Measurements from ENCODE around the gene ARHGEF12.

ARHGEF12 gene

GRCh38 chr11:120329556-120329955 is 6.7 kb upstream of the ARHGEF12 start:
- Histone ChIP-seq H3K9me3 (no peaks in the 10 kb centered on the region), H3K27me3 (no peaks in the 10 kb centered on the region), H3K27ac (no peak overlapping the region), H3K36me3 (peaks cover 7 to 17% (median 14%) of the 10 kb centered on the region in 3 donors), H3K4me1 (peaks cover 0 to 69% (median 48%) of the 10 kb centered on the region in 4 donors), H3K4me3 (no peak overlapping the region)
- intact Hi-C loops (cut with DNase I; ENCODE audit: low total_unique reads), result no loop called here
- no peak for TF ChIP-seq CTCF (IDR thresholded peaks at IDR 0.05)
- DNase-seq, result no peak

GRCh38 chr11:120330045-120330444 is 6.2 kb upstream of the ARHGEF12 start:
- Histone ChIP-seq H3K4me3 (no peak overlapping the region), H3K4me1 (peaks cover 0 to 70% (median 46%) of the 10 kb centered on the region in 4 donors), H3K9me3 (no peaks in the 10 kb centered on the region), H3K36me3 (peaks cover 7 to 17% (median 14%) of the 10 kb centered on the region in 3 donors), H3K27ac (no peak overlapping the region), H3K27me3 (no peaks in the 10 kb centered on the region)
- intact Hi-C loops (cut with DNase I; ENCODE audit: low total_unique reads), result loop anchor here (10.0 kb wide), 1 partner anchor 105 kb away; no protein-coding TSS in a partner anchor
- DNase-seq, result no peak
- no peak for TF ChIP-seq CTCF (IDR thresholded peaks at IDR 0.05)

GRCh38 chr11:120331301-120331996 is 4.8 kb upstream of the ARHGEF12 start:
- DNase-seq, result no peak

GRCh38 chr11:120332822-120333716 is 3.1 kb upstream of the ARHGEF12 start:
- Histone ChIP-seq H3K4me3 (no peak overlapping the region), H3K27me3 (no peaks in the 10 kb centered on the region), H3K36me3 (peaks cover 7 to 17% (median 14%) of the 10 kb centered on the region in 3 donors), H3K9me3 (no peaks in the 10 kb centered on the region), H3K4me1 (peaks cover 0 to 50% (median 28%) of the 10 kb centered on the region in 4 donors), H3K27ac (peak overlapping the region; percentile 96 to 98)
- no peak for TF ChIP-seq CTCF (IDR thresholded peaks at IDR 0.05)
- no peak for DNase-seq
- intact Hi-C loops (cut with DNase I; ENCODE audit: low total_unique reads), result loop anchor here (10.0 kb wide), 1 partner anchor 102 kb away; no protein-coding TSS in a partner anchor

More at GRCh38 chr11:120331301-120331996, 4.8 kb upstream of the ARHGEF12 start:
- no peaks in the 10 kb centered on the region for H3K27me3 ChIP-seq
- no peak overlapping the region for H3K4me3 ChIP-seq
- TF ChIP-seq CTCF (IDR thresholded peaks at IDR 0.05), result no peak
- intact Hi-C loops (cut with DNase I; ENCODE audit: low total_unique reads), result loop anchor here (10.0 kb wide), 1 partner anchor 103 kb away; no protein-coding TSS in a partner anchor
- peaks cover 7 to 17% (median 14%) of the 10 kb centered on the region in 3 donors for H3K36me3 ChIP-seq
- H3K27ac ChIP-seq, result peak overlapping the region; percentile 96 to 98
- H3K9me3 ChIP-seq, result no peaks in the 10 kb centered on the region
- peaks cover 0 to 66% (median 42%) of the 10 kb centered on the region in 4 donors for H3K4me1 ChIP-seq

GRCh38 chr11:120333801-120334200 is 2.4 kb upstream of the ARHGEF12 start:
- H3K27ac ChIP-seq, result peak overlapping the region; percentile 96 to 98
- intact Hi-C loops (cut with DNase I; ENCODE audit: low total_unique reads), result loop anchor here (10.0 kb wide), 1 partner anchor 101 kb away; no protein-coding TSS in a partner anchor
- H3K4me3 ChIP-seq, result no peak overlapping the region
- DNase-seq, result no peak
- no peak for TF ChIP-seq CTCF (IDR thresholded peaks at IDR 0.05)
- no peaks in the 10 kb centered on the region for H3K9me3 ChIP-seq
- H3K27me3 ChIP-seq, result no peaks in the 10 kb centered on the region
- H3K4me1 ChIP-seq, result peaks cover 0 to 51% (median 28%) of the 10 kb centered on the region in 4 donors
- H3K36me3 ChIP-seq, result peaks cover 7 to 17% (median 14%) of the 10 kb centered on the region in 3 donors
